ENCODE measurements around the gene COL5A1.

The COL5A1 gene

DNA sequence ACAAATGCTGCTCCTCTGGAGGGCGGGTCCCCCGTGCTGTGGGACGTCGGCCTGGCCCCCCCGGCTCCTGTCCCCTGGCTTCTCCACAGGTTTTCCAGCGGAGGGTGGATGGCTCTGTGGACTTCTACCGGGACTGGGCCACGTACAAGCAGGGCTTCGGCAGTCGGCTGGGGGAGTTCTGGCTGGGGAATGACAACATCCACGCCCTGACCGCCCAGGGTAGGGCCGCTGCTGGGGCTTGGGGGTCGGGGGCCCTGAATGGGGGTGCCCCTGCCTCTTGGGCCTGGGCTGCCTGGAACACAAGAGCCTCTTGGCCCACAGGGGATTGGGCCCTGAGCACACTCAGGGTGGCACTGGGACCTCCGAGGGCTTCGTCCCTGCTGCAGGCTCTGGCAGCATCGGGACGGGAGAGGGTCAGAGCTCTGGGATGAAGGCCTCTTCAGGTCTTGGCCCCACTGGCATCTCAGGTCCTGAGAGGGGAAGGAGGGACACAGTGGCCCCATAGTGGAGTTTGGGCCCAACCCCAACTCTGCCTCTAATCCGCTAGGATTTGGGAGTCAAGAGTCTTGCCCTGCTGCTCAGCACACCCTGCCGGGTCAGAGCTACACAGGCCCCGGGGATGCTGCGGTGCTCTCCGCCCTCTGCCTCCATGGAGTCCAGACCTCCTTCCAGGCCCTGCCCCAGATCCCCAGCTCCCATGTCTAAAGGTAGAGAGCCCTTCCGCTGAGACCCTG lies 244.2 kb downstream of the COL5A1 start:
- Histone ChIP-seq H2AFZ (ENCODE audit: low read depth, low read length) (no peak overlapping the region), H3K79me1 (replicated peaks; ENCODE audit: low read length, poor library complexity, severe bottlenecking) (no peaks in the 10 kb centered on the region), H3K27me3 (ENCODE audit: control insufficient read depth in 1 of 2, insufficient read depth in 1 of 2, low read length in 2 of 2) (peaks cover 20 to 35% of the 10 kb centered on the region in 2 experiments), H3K9me3 (ENCODE audit: control insufficient read depth, low read length) (no peaks in the 10 kb centered on the region), H2BK5ac (ENCODE audit: low read depth, low read length, poor library complexity, severe bottlenecking) (no peak overlapping the region), H2AK5ac (ENCODE audit: low read length, severe bottlenecking) (no peak overlapping the region), H3K18ac (ENCODE audit: low read depth in 1 of 2, low read length in 2 of 2) (no peak overlapping the region), H4K8ac (ENCODE audit: low read length) (no peak overlapping the region), H2BK120ac (ENCODE audit: low read depth, low read length) (no peak overlapping the region), H3K27ac (ENCODE audit: low read length, poor library complexity, severe bottlenecking) (no peak overlapping the region), H3K4me2 (ENCODE audit: low read length, poor library complexity, severe bottlenecking) (no peak overlapping the region), H3K4me1 (ENCODE audit: control insufficient read depth, insufficient read depth, low read depth, low read length) (no peaks in the 10 kb centered on the region), H3K9ac (ENCODE audit: low read length) (no peak overlapping the region), H3K4me3 (ENCODE audit: insufficient read depth in 1 of 2, low read depth in 1 of 2, low read length in 2 of 2) (no peak overlapping the region), H3K36me3 (ENCODE audit: control insufficient read depth in 1 of 2, insufficient read depth in 2 of 2, low read depth in 1 of 2, low read length in 2 of 2) (no peaks in the 10 kb centered on the region), H3K23ac (ENCODE audit: low read length in 2 of 2) (no peak overlapping the region), H2BK12ac (ENCODE audit: low read length in 2 of 2) (no peak overlapping the region), H3K14ac (ENCODE audit: low read length in 2 of 2) (no peak overlapping the region), H2BK15ac (ENCODE audit: low read depth, poor library complexity, severe bottlenecking) (no peak overlapping the region), H4K91ac (ENCODE audit: low read length) (no peak overlapping the region), H3K4ac (ENCODE audit: low read depth in 1 of 2, low read length in 2 of 2) (no peak overlapping the region)
- WGBS, result 89% methylated on average over 24 of the region's 24 CpGs
- DNase-seq, result no peak

DNA sequence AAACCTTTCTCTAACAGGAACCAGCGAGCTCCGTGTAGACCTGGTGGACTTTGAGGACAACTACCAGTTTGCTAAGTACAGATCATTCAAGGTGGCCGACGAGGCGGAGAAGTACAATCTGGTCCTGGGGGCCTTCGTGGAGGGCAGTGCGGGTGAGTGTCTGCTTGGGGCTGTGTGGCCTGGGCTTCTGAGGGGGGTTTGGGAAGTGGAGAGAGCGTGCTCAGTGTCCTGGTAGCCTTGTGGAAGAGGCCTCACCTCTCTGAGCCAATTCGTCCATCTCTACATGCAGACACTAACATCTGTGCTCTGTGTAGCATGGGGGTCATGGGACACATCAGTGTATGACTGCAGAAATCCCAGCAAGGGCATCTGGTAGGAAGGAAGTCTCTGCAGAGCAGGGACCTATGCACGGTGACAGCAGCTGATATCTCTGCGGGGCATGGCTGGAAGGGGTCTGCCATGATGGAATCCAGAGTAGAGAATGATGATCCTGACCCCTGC lies 244.9 kb downstream of the COL5A1 start:
- Histone ChIP-seq H4K8ac (ENCODE audit: low read length) (no peak overlapping the region), H2BK120ac (ENCODE audit: low read depth, low read length) (no peak overlapping the region)
- WGBS, result 91% methylated on average over 9 of the region's 11 CpGs

DNA sequence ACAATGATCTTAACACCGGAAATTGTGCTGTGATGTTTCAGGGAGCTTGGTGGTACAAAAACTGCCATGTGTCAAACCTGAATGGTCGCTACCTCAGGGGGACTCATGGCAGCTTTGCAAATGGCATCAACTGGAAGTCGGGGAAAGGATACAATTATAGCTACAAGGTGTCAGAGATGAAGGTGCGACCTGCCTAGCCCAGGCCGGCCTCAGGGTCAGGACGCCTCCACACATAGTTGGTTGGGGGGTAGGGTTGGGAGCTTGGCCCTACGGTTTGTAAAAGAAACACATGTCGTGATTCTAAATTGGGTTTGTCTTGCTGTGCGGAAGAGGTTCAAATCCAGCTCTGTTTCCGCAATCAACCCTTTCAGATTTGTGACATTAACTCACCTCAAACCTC lies 245.6 kb downstream of the COL5A1 start:
- no peaks in the 10 kb centered on the region for H3K36me3 ChIP-seq (ENCODE audit: control insufficient read depth in 1 of 2, insufficient read depth in 2 of 2, low read depth in 1 of 2, low read length in 2 of 2)
- no peak overlapping the region for H3K14ac ChIP-seq (ENCODE audit: low read length in 2 of 2)
- H3K9me3 ChIP-seq (ENCODE audit: control insufficient read depth, low read length), result no peaks in the 10 kb centered on the region
- DNase-seq, result no peak
- H2AFZ ChIP-seq (ENCODE audit: low read depth, low read length), result no peak overlapping the region
- H3K4me2 ChIP-seq (ENCODE audit: low read length, poor library complexity, severe bottlenecking), result no peak overlapping the region
- H3K4ac ChIP-seq (ENCODE audit: low read depth in 1 of 2, low read length in 2 of 2), result no peak overlapping the region
- H3K79me1 ChIP-seq (replicated peaks; ENCODE audit: low read length, poor library complexity, severe bottlenecking), result no peaks in the 10 kb centered on the region
- H4K8ac ChIP-seq (ENCODE audit: low read length), result no peak overlapping the region
- no peak overlapping the region for H3K9ac ChIP-seq (ENCODE audit: low read length)
- no peak overlapping the region for H2BK15ac ChIP-seq (ENCODE audit: low read depth, poor library complexity, severe bottlenecking)
- no peak overlapping the region for H3K23ac ChIP-seq (ENCODE audit: low read length in 2 of 2)
- no peak overlapping the region for H2BK5ac ChIP-seq (ENCODE audit: low read depth, low read length, poor library complexity, severe bottlenecking)
- no peak overlapping the region for H2BK12ac ChIP-seq (ENCODE audit: low read length in 2 of 2)
- H3K4me3 ChIP-seq (ENCODE audit: insufficient read depth in 1 of 2, low read depth in 1 of 2, low read length in 2 of 2), result no peak overlapping the region
- H3K27ac ChIP-seq (ENCODE audit: low read length, poor library complexity, severe bottlenecking), result no peak overlapping the region
- no peaks in the 10 kb centered on the region for H3K4me1 ChIP-seq (ENCODE audit: control insufficient read depth, insufficient read depth, low read depth, low read length)
- H2BK120ac ChIP-seq (ENCODE audit: low read depth, low read length), result no peak overlapping the region
- H3K27me3 ChIP-seq (ENCODE audit: control insufficient read depth in 1 of 2, insufficient read depth in 1 of 2, low read length in 2 of 2), result peaks cover 23 to 28% of the 10 kb centered on the region in 2 experiments
- H4K91ac ChIP-seq (ENCODE audit: low read length), result no peak overlapping the region
- no peak overlapping the region for H2AK5ac ChIP-seq (ENCODE audit: low read length, severe bottlenecking)
- WGBS, result 91% methylated on average over 10 of the region's 10 CpGs
- H3K18ac ChIP-seq (ENCODE audit: low read depth in 1 of 2, low read length in 2 of 2), result no peak overlapping the region

More for the DNA sequence above, 244.9 kb downstream of the COL5A1 start:
- Histone ChIP-seq H2AK5ac (ENCODE audit: low read length, severe bottlenecking) (no peak overlapping the region), H3K27ac (ENCODE audit: low read length, poor library complexity, severe bottlenecking) (no peak overlapping the region), H3K36me3 (ENCODE audit: control insufficient read depth in 1 of 2, insufficient read depth in 2 of 2, low read depth in 1 of 2, low read length in 2 of 2) (no peaks in the 10 kb centered on the region), H3K4me2 (ENCODE audit: low read length, poor library complexity, severe bottlenecking) (no peak overlapping the region), H3K9ac (ENCODE audit: low read length) (no peak overlapping the region), H3K14ac (ENCODE audit: low read length in 2 of 2) (no peak overlapping the region), H4K91ac (ENCODE audit: low read length) (no peak overlapping the region), H2BK12ac (ENCODE audit: low read length in 2 of 2) (no peak overlapping the region), H3K27me3 (ENCODE audit: control insufficient read depth in 1 of 2, insufficient read depth in 1 of 2, low read length in 2 of 2) (peaks cover 22 to 30% of the 10 kb centered on the region in 2 experiments), H3K4me3 (ENCODE audit: insufficient read depth in 1 of 2, low read depth in 1 of 2, low read length in 2 of 2) (no peak overlapping the region), H3K9me3 (ENCODE audit: control insufficient read depth, low read length) (no peaks in the 10 kb centered on the region), H3K4me1 (ENCODE audit: control insufficient read depth, insufficient read depth, low read depth, low read length) (no peaks in the 10 kb centered on the region), H2BK15ac (ENCODE audit: low read depth, poor library complexity, severe bottlenecking) (no peak overlapping the region), H3K18ac (ENCODE audit: low read depth in 1 of 2, low read length in 2 of 2) (no peak overlapping the region), H2AFZ (ENCODE audit: low read depth, low read length) (no peak overlapping the region), H3K23ac (ENCODE audit: low read length in 2 of 2) (no peak overlapping the region), H3K4ac (ENCODE audit: low read depth in 1 of 2, low read length in 2 of 2) (no peak overlapping the region), H3K79me1 (replicated peaks; ENCODE audit: low read length, poor library complexity, severe bottlenecking) (no peaks in the 10 kb centered on the region), H2BK5ac (ENCODE audit: low read depth, low read length, poor library complexity, severe bottlenecking) (no peak overlapping the region)
- no peak for DNase-seq

DNA sequence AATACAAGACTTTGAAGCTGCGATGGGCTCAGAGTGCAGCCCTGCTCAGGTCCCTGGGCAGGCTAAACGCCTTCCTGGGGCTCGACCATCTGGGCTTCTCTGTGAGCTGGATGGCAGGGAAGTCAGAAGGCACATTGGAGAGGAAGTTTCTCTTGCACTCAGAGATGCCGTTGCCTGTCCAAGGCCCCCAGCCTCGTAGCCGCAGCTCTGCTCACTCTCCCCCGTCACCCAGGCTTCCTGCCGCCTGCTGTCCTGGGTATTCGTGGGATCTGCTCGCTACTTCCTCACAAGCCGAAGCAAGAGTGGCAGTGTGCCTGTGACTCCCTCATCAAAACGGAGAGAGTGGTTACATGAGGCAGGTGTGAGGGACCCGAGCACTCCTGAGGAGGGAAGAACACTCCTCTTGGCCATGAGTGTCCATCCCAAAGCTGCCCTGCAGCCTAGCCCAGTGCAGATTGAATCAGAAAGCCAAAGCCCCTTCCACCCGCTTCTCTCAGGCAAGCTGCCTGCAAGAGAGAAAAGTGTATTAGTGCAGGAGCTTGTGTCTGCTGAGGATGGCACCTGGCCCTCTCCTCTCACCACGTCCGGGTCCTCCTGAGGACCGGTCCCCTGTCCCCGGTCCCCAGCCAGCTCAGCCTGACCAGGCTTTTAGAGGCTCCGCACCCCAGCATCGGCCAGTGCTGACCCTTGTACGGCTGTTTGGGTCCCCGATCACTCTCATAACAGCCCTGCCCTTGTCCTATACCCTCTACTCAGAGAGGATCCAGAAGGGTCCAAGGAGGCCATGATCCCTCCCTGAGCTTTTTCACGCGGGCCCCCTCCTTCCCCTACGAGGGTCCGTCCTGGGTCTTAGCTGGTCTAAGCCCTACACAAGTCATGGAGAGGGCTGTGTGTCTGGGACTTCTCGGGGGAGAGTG lies 246.3 kb downstream of the COL5A1 start:
- Histone ChIP-seq H3K9me3 (ENCODE audit: control insufficient read depth, low read length) (no peaks in the 10 kb centered on the region), H2BK12ac (ENCODE audit: low read length in 2 of 2) (no peak overlapping the region), H4K91ac (ENCODE audit: low read length) (no peak overlapping the region), H3K9ac (ENCODE audit: low read length) (no peak overlapping the region), H2BK15ac (ENCODE audit: low read depth, poor library complexity, severe bottlenecking) (no peak overlapping the region), H2BK120ac (ENCODE audit: low read depth, low read length) (no peak overlapping the region), H3K14ac (ENCODE audit: low read length in 2 of 2) (no peak overlapping the region), H3K4ac (ENCODE audit: low read depth in 1 of 2, low read length in 2 of 2) (peak overlapping the region in 1 of 2 experiments; percentile 40), H2AFZ (ENCODE audit: low read depth, low read length) (no peak overlapping the region), H3K36me3 (ENCODE audit: control insufficient read depth in 1 of 2, insufficient read depth in 2 of 2, low read depth in 1 of 2, low read length in 2 of 2) (no peaks in the 10 kb centered on the region), H2BK5ac (ENCODE audit: low read depth, low read length, poor library complexity, severe bottlenecking) (no peak overlapping the region), H3K27me3 (ENCODE audit: control insufficient read depth in 1 of 2, insufficient read depth in 1 of 2, low read length in 2 of 2) (peaks cover 25 to 26% of the 10 kb centered on the region in 2 experiments), H3K4me2 (ENCODE audit: low read length, poor library complexity, severe bottlenecking) (no peak overlapping the region), H2AK5ac (ENCODE audit: low read length, severe bottlenecking) (no peak overlapping the region), H4K8ac (ENCODE audit: low read length) (no peak overlapping the region), H3K23ac (ENCODE audit: low read length in 2 of 2) (no peak overlapping the region), H3K4me3 (ENCODE audit: insufficient read depth in 1 of 2, low read depth in 1 of 2, low read length in 2 of 2) (no peak overlapping the region), H3K4me1 (ENCODE audit: control insufficient read depth, insufficient read depth, low read depth, low read length) (no peaks in the 10 kb centered on the region), H3K79me1 (replicated peaks; ENCODE audit: low read length, poor library complexity, severe bottlenecking) (no peaks in the 10 kb centered on the region), H3K27ac (ENCODE audit: low read length, poor library complexity, severe bottlenecking) (no peak overlapping the region), H3K18ac (ENCODE audit: low read depth in 1 of 2, low read length in 2 of 2) (no peak overlapping the region)
- WGBS, result 84% methylated on average over 24 of the region's 27 CpGs
- DNase-seq, result no peak

Data from mesenchymal stem cell (in vitro differentiated cells and primary cell).